ENCODE measurements around the gene DOLPP1.

DOLPP1 gene

GRCh38 chr9:129094387-129095169 is 13.7 kb downstream of the DOLPP1 start:
- no peak for DNase-seq (ENCODE audit: low read depth)

GRCh38 chr9:129095170-129095667 is 14.3 kb downstream of the DOLPP1 start:
- no peak for DNase-seq (ENCODE audit: low read depth)

GRCh38 chr9:129095908-129096307 is 15.0 kb downstream of the DOLPP1 start:
- no peak for DNase-seq (ENCODE audit: low read depth)

- DNase-seq (ENCODE audit: low read depth): no peak
Observed at GRCh38 chr9:129097671-129098306, 16.9 kb downstream of the DOLPP1 start.

GRCh38 chr9:129098328-129098727 is 17.4 kb downstream of the DOLPP1 start:
- no peak for DNase-seq (ENCODE audit: low read depth)

- no peak for DNase-seq (ENCODE audit: low read depth)
Observed at GRCh38 chr9:129100383-129101169, 19.7 kb downstream of the DOLPP1 start.

- DNase-seq (ENCODE audit: low read depth): no peak
Observed at GRCh38 chr9:129101279-129101678, 20.4 kb downstream of the DOLPP1 start.

- no peak for DNase-seq (ENCODE audit: low read depth)
Observed at GRCh38 chr9:129102095-129102525, 21.2 kb downstream of the DOLPP1 start.

GRCh38 chr9:129102791-129103594 is 22.1 kb downstream of the DOLPP1 start:
- no peak for DNase-seq (ENCODE audit: low read depth)

GRCh38 chr9:129103595-129103965 is 22.7 kb downstream of the DOLPP1 start:
- no peak for DNase-seq (ENCODE audit: low read depth)

- no peak for DNase-seq (ENCODE audit: low read depth)
Observed at GRCh38 chr9:129104051-129104450, 23.1 kb downstream of the DOLPP1 start.

GRCh38 chr9:129105857-129106694 is 25.2 kb downstream of the DOLPP1 start:
- no peak for DNase-seq (ENCODE audit: low read depth)

- DNase-seq (ENCODE audit: low read depth): no peak
Observed at GRCh38 chr9:129107651-129108050, 26.7 kb downstream of the DOLPP1 start.

GRCh38 chr9:129108083-129108804 is 27.3 kb downstream of the DOLPP1 start:
- DNase-seq (ENCODE audit: low read depth): no peak

- no peak for DNase-seq (ENCODE audit: low read depth)
Observed at GRCh38 chr9:129108805-129109536, 28.1 kb downstream of the DOLPP1 start.

GRCh38 chr9:129109537-129109903 is 28.6 kb downstream of the DOLPP1 start:
- no peak for DNase-seq (ENCODE audit: low read depth)

- no peak for DNase-seq (ENCODE audit: low read depth)
Observed at GRCh38 chr9:129109952-129110739, 29.2 kb downstream of the DOLPP1 start.

GRCh38 chr9:129110740-129111527 is 30.0 kb downstream of the DOLPP1 start, which contains the start of the genes CRAT and PTPA:
TSS of gene CRAT (minus strand) at chr9:129110793. CDS start at chr9:129110509, 284 bp downstream.
TSS of gene PTPA (plus strand) at chr9:129111415. CDS start at chr9:129111601, 186 bp downstream.
- DNase-seq (ENCODE audit: low read depth): peak; percentile 92

Measured in stimulated activated CD8-positive, alpha-beta memory T cell treated with anti-CD3 and anti-CD28 coated beads, Interleukin-12 subunit alpha, Interleukin-12 subunit beta, amount 100 ng/mL, for 4 hours (primary cell).